Measurements from ENCODE around the gene CARNS1. TPM values are rescaled to one million over a fixed set of nuclear protein-coding genes. Genes with fewer than 3 reads are reported as not detected.

Gene CARNS1
- total RNA-seq, 3 donors from 2014 or later (not counting 1 experiment from before 2014, with no cell fraction given): 25.0 to 29.0 (median 25.0) TPM

DNA sequence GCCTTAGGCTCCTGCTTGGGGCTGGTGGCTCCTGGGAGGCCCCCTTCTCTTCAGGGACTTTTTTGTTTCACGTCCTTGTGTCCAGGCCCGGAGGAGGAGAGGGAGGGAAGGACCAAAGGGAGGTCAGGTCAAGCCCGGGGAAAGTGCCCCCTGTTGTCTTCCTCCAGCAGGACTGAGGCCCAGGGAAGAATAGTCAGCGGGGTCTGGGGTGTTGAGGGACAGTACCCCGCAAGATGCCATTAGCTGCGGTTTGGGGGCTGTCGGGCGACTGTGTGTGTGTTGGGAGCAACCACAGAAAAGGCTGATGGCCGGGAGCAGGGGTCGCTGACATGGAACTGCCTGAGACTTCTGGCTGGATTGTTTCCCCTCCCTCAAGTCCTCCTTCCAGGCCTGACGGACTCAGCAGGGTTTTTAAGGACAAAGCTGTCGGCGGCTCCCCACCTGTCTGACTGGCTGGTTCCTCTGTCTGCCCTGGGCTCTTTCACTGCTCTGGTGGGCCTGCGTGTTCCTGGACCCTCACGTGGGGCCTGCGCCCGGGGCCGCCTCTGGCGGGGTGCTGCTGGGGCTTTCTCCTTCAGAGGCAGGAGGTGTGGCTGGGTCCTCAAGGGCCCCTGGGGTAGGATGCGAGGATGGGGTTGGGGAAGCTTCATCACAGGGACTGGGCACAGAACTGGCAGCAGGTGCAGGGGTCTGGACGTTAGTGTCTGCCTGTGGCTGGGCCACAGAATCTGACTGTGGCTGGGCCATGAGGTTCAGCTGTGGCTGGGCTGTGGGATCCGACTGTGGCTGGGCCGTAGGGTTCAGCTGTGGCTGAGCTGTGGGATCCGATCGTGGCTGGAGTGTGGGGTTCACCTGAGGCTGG is 35.5 kb downstream of the CARNS1 start:
- peaks cover 0 to 11% of the 10 kb centered on the region in 2 donors for H3K27me3 Mint-ChIP-seq (ENCODE audit: low read depth in 2 of 2)
- Histone ChIP-seq H3K36me3 (ENCODE audit: control insufficient read depth, insufficient read depth, low read length) (no peaks in the 10 kb centered on the region), H3K27ac (ENCODE audit: low read length) (no peak overlapping the region), H3K9me3 (ENCODE audit: control insufficient read depth, insufficient read depth, low read length) (no peaks in the 10 kb centered on the region), H3K4me3 (ENCODE audit: low read length) (no peak overlapping the region), H3K4me1 (ENCODE audit: control insufficient read depth, insufficient read depth, low read length) (peaks cover 33% of the 10 kb centered on the region), H3K27me3 (ENCODE audit: control insufficient read depth, insufficient read depth, low read length) (no peaks in the 10 kb centered on the region)
- no peak for TF ChIP-seq CTCF (IDR thresholded peaks at IDR 0.05)
- no peaks in the 10 kb centered on the region for H3K9me3 Mint-ChIP-seq
- no peak for DNase-seq
- no peak overlapping the region for H3K27ac Mint-ChIP-seq
- H3K36me3 Mint-ChIP-seq: no peaks in the 10 kb centered on the region
- intact Hi-C loops (cut with micrococcal nuclease): no loop called here
- H3K4me3 Mint-ChIP-seq: no peak overlapping the region
- peaks cover under 1 to 14% of the 10 kb centered on the region in 2 donors for H3K4me1 Mint-ChIP-seq
- WGBS (ENCODE audit: insufficient coverage): 82% methylated on average over 25 of the region's 25 CpGs
- ATAC-seq: no peak

DNA sequence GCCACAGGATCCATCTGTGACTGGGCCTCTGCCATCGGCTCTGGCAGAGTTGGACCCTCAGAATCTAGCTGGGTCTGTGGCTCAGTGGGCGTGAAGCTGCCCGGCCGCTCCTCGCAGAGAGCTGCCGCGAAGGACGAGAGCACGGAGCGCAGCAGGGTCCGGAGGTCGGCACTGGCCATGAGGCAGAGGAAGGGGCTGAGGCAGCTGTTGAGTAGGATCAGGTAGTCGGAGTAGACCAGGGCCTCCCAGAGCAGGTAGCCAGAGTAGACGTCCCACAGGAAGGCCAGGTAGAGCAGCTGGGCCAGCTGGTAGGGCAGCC is 36.1 kb downstream of the CARNS1 start:
- 85% methylated on average over 14 of the region's 14 CpGs for WGBS (ENCODE audit: insufficient coverage)
- Histone ChIP-seq H3K27me3 (ENCODE audit: control insufficient read depth, insufficient read depth, low read length) (no peaks in the 10 kb centered on the region), H3K9me3 (ENCODE audit: control insufficient read depth, insufficient read depth, low read length) (no peaks in the 10 kb centered on the region), H3K27ac (ENCODE audit: low read length) (no peak overlapping the region), H3K36me3 (ENCODE audit: control insufficient read depth, insufficient read depth, low read length) (no peaks in the 10 kb centered on the region), H3K4me3 (ENCODE audit: low read length) (no peak overlapping the region), H3K4me1 (ENCODE audit: control insufficient read depth, insufficient read depth, low read length) (peaks cover 30% of the 10 kb centered on the region)
- TF ChIP-seq CTCF (IDR thresholded peaks at IDR 0.05): no peak
- Mint-ChIP-seq H3K4me1 (peaks cover 0 to 13% of the 10 kb centered on the region in 2 donors), H3K4me3 (no peak overlapping the region), H3K27me3 (ENCODE audit: low read depth in 2 of 2) (peaks cover 0 to 11% of the 10 kb centered on the region in 2 donors), H3K27ac (no peak overlapping the region), H3K9me3 (no peaks in the 10 kb centered on the region), H3K36me3 (no peaks in the 10 kb centered on the region)
- ATAC-seq (no peak), DNase-seq (no peak)
- intact Hi-C loops (cut with micrococcal nuclease): no loop called here

DNA sequence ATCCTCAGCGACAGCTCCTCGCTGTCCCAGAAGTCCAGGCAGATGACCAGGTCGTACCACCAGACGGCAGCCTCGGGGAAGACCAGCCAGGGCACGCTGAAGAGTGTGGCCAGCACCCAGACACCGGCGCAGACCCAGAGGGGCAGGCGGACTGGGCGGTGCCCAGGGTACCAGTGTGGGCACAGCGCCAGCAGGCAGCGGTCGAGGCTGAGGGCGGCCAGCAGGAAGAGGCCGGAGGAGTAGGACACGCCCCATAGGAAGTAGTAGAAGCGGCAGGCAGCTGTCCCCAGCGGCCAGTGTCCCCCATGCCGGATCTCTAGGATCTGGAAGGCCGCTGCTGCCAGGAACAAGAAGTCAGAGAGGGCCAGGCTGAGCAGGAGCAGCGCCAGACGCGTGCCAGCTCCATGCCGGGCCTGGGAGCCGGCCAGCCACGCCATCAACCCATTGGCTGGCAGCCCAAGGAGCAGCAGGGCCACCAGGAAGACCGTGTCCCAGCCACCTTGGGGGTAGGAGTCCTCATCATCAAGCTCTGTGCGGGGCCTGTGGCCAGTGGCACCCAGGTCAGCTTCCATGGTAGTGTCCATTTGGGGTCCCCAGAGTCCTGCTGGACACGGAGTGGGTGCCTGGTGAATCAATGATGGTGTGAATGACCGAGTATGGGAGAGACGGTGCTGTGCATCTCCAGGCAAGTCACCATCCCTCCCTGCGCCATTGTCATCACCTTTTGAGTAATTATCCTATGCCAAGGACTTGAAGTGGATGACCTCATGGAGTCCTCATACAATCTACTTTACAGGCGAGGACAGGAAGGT is 36.9 kb downstream of the CARNS1 start, which contains the start of gene GPR152:
GPR152 (minus strand) TSS at position 589 of the 812 bp plus-strand sequence; CDS start at position 584, 5 bp downstream.
- TF ChIP-seq CTCF (IDR thresholded peaks at IDR 0.05): no peak
- DNase-seq (no peak), ATAC-seq (no peak)
- Mint-ChIP-seq H3K36me3 (no peaks in the 10 kb centered on the region), H3K9me3 (no peaks in the 10 kb centered on the region), H3K4me1 (peaks cover 0 to 13% of the 10 kb centered on the region in 2 donors), H3K4me3 (no peak within 1 kb of the TSS), H3K27me3 (ENCODE audit: low read depth in 2 of 2) (peaks cover 0 to 11% of the 10 kb centered on the region in 2 donors), H3K27ac (no peak within 1 kb of the TSS)
- peaks cover 23% of the 10 kb centered on the region for H3K4me1 ChIP-seq (ENCODE audit: control insufficient read depth, insufficient read depth, low read length)
- H3K9me3 ChIP-seq (ENCODE audit: control insufficient read depth, insufficient read depth, low read length): no peaks in the 10 kb centered on the region
- no peaks in the 10 kb centered on the region for H3K36me3 ChIP-seq (ENCODE audit: control insufficient read depth, insufficient read depth, low read length)
- H3K27ac ChIP-seq (ENCODE audit: low read length): no peak within 1 kb of the TSS
- 92% methylated on average over 33 of the region's 33 CpGs for whole genome bisulfite sequencing (ENCODE audit: insufficient coverage)
- intact Hi-C loops (cut with micrococcal nuclease): no loop called here
- H3K27me3 ChIP-seq (ENCODE audit: control insufficient read depth, insufficient read depth, low read length): no peaks in the 10 kb centered on the region
- no peak within 1 kb of the TSS for H3K4me3 ChIP-seq (ENCODE audit: low read length)
